Ishikawa (cell line): ENCODE results near the gene TTC29.

Experiments used
- CEBPB ChIP-seq: IDR thresholded peaks from 2 replicates; pipeline ENCODE4 v1.6.1; 2012
- CREB1 ChIP-seq: IDR thresholded peaks from 2 replicates; pipeline ENCODE4 v1.6.1; 2012; ENCODE audit warnings: low read depth
- EGR1 ChIP-seq: IDR thresholded peaks from 2 replicates; pipeline ENCODE4 v1.6.1; 2012
- EP300 ChIP-seq: IDR thresholded peaks from 2 replicates; pipeline ENCODE4 v1.6.1; 2012; ENCODE audit warnings: borderline replicate concordance
- FOXM1 ChIP-seq: IDR thresholded peaks from 2 replicates; pipeline ENCODE4 v1.6.1; 2012; ENCODE audit warnings: low read depth, borderline replicate concordance
- NFIC ChIP-seq: IDR thresholded peaks from 2 replicates; pipeline ENCODE4 v1.6.1; 2012
- RAD21 ChIP-seq: IDR thresholded peaks from 2 replicates; pipeline ENCODE4 v1.6.1; 2012; ENCODE audit warnings: low read depth
- TAF1 ChIP-seq: IDR thresholded peaks from 2 replicates; pipeline ENCODE4 v1.6.1; 2012; ENCODE audit warnings: low read depth, mild to moderate bottlenecking
- TCF12 ChIP-seq: IDR thresholded peaks from 2 replicates; pipeline ENCODE4 v1.6.1; 2012; ENCODE audit warnings: low read depth
- TEAD4 ChIP-seq: IDR thresholded peaks from 2 replicates; pipeline ENCODE4 v1.6.1; 2012
- YY1 ChIP-seq: IDR thresholded peaks from 2 replicates; pipeline ENCODE4 v1.6.1; 2012; ENCODE audit warnings: low read depth
- ZBTB7A ChIP-seq: IDR thresholded peaks from 2 replicates; pipeline ENCODE4 v1.6.1; 2012; ENCODE audit warnings: low read depth
- TF ChIP-seq, protein P1 (sequence below): IDR thresholded peaks from 2 replicates; pipeline ENCODE4 v1.6.1; 2012
- TF ChIP-seq, protein P2 (sequence below): IDR thresholded peaks from 2 replicates; pipeline ENCODE4 v1.6.1; 2012
- TF ChIP-seq, protein P3 (sequence below): IDR thresholded peaks from 2 replicates; pipeline ENCODE4 v1.6.1; 2012; ENCODE audit warnings: low read depth, mild to moderate bottlenecking

Gene TTC29

DNA sequence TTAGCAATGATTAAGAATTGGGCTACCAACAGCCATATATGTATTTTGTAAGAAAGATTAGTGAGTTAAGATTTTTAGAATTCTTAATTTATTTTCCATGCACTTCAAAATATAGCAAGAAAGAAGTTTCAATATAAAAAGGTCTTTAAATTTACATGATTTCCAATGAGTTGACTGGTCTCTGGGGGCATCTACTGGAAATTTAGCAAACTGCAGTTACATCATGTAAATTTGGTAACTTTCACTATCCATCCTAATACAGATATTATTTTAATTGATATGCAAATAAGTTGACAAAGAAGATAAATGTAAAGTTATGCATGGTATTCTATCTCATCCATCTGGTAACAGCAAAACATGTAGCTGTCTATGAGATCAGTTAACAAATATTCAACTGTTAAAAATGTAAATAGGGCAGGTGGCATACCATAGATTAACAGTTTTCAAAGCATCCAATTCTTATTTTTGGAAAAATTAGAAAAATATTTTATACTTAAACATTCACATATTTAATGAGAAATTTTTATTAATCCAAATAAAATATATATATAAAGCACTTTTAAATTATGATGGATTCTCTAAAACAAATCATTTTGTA, 29.1 kb downstream of the TTC29 start:
- TF ChIP-seq EP300 = no peak
- TF ChIP-seq RAD21 = peak; percentile 72

DNA sequence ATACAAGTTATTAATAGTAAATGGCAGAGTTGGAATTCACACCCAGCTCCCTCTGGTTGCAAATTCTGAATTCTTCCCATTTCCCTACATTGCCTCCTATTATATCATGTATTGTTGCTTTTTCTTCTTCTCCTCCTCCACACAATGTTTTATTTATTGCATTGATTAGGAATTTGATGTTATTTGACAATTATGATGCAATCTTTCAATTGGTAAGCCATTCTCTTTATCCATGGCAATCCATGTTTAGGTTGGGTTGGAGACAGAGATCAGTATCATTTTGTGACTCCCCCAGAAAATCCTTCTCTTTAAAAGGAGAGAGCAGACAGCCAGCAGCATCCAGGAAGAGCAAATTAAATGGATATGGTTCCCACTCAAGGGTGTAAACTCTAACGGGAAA, 30.5 kb downstream of the TTC29 start:
- TF ChIP-seq EP300 (no peak), TAF1 (no peak), RAD21 (no peak), CREB1 (no peak), YY1 (no peak), TEAD4 (no peak), NFIC (no peak), TCF12 (no peak), ZBTB7A (no peak), EGR1 (no peak), CEBPB (no peak), FOXM1 (no peak)
- TF ChIP-seq, protein P1, sequence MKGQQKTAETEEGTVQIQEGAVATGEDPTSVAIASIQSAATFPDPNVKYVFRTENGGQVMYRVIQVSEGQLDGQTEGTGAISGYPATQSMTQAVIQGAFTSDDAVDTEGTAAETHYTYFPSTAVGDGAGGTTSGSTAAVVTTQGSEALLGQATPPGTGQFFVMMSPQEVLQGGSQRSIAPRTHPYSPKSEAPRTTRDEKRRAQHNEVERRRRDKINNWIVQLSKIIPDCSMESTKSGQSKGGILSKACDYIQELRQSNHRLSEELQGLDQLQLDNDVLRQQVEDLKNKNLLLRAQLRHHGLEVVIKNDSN = no peak
- TF ChIP-seq, protein P2, sequence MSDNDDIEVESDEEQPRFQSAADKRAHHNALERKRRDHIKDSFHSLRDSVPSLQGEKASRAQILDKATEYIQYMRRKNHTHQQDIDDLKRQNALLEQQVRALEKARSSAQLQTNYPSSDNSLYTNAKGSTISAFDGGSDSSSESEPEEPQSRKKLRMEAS = no peak
- TF ChIP-seq, protein P3, sequence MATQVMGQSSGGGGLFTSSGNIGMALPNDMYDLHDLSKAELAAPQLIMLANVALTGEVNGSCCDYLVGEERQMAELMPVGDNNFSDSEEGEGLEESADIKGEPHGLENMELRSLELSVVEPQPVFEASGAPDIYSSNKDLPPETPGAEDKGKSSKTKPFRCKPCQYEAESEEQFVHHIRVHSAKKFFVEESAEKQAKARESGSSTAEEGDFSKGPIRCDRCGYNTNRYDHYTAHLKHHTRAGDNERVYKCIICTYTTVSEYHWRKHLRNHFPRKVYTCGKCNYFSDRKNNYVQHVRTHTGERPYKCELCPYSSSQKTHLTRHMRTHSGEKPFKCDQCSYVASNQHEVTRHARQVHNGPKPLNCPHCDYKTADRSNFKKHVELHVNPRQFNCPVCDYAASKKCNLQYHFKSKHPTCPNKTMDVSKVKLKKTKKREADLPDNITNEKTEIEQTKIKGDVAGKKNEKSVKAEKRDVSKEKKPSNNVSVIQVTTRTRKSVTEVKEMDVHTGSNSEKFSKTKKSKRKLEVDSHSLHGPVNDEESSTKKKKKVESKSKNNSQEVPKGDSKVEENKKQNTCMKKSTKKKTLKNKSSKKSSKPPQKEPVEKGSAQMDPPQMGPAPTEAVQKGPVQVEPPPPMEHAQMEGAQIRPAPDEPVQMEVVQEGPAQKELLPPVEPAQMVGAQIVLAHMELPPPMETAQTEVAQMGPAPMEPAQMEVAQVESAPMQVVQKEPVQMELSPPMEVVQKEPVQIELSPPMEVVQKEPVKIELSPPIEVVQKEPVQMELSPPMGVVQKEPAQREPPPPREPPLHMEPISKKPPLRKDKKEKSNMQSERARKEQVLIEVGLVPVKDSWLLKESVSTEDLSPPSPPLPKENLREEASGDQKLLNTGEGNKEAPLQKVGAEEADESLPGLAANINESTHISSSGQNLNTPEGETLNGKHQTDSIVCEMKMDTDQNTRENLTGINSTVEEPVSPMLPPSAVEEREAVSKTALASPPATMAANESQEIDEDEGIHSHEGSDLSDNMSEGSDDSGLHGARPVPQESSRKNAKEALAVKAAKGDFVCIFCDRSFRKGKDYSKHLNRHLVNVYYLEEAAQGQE = no peak

DNA sequence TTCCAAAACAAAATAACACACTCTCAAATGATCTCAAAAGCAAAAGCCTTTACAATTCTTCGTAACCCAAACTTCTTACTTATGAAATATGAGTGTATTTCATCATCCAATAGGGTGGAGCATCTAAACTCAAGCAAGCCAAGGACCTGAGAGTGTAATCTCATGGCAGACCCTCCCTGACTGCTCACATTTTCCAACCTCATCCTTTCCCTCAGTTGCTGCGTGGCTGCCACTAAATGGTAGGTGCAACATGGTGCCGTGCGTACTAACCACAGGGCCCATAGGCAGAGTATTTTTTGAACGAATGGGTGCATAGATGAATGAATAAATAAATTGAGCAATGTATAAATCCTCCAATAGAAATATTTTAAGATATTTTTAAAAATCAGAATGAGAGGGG, 45.4 kb downstream of the TTC29 start:
- TF ChIP-seq TEAD4 (no peak), CEBPB (no peak), NFIC (no peak), FOXM1 (no peak), TCF12 (no peak), YY1 (no peak), CREB1 (no peak), EGR1 (no peak)
- TF ChIP-seq, protein P3 = no peak
- TF ChIP-seq, protein P2 = no peak

DNA sequence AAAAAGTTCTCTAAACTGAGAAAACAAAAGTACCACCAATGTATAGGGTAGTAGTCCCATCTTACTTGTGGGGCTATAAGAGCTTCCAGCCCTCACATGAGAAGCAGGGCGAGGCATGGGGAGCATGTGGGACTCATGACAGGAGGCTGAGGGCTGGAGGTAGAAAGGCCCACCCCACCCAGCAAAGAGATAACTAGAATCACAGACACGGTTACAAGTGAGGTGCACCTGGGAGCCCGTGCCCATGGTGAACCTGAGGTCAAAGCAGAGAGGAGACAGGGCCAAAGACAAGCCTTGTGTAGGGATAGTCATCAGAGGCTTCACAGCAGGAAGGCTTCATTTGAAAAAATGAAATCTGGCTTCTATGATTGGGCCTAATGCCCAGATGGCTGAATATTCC, 55.4 kb downstream of the TTC29 start:
- no peak for TF ChIP-seq ZBTB7A
- TF ChIP-seq YY1 = no peak
- TF ChIP-seq, protein P1 = no peak
- TF ChIP-seq CEBPB = no peak
- no peak for TF ChIP-seq EP300
- TF ChIP-seq, protein P3 = no peak
- no peak for TF ChIP-seq TCF12
- no peak for TF ChIP-seq TEAD4
- TF ChIP-seq TAF1 = no peak
- TF ChIP-seq NFIC = no peak
- TF ChIP-seq CREB1 = no peak
- TF ChIP-seq RAD21 = no peak
- no peak for TF ChIP-seq FOXM1

DNA sequence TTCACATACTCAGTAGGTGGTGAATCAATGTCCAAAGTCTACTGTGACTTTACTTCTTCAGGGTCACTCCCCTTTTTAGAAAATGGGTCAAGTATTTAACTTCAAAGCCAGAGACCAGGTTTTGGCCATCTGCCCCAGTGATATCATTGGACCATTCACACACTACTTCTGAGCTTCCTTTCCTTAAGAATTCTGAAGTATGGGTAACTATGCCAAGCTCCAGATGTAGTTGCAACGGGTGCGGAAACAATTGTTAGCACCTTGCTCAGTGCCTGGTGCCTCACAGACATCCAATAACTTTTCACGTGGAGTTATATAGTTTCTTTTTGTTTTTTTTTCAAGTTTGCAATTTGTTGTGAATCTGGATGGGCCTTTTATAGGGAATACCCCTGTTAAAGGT, 62.6 kb downstream of the TTC29 start:
- TF ChIP-seq TCF12 = no peak
- TF ChIP-seq FOXM1 = no peak
- no peak for TF ChIP-seq CREB1
- TF ChIP-seq EGR1 = no peak
- TF ChIP-seq ZBTB7A = no peak
- TF ChIP-seq CEBPB = no peak
- TF ChIP-seq, protein P3 = no peak
- TF ChIP-seq RAD21 = no peak
- TF ChIP-seq TAF1 = no peak
- TF ChIP-seq, protein P1 = no peak
- TF ChIP-seq, protein P2 = no peak
